Mucosa of rectum (tissue), 2 donors: Measurements from ENCODE around the gene SETBP1.
A peak's percentile ranks its signal among the peaks of the same experiment; 100 is the strongest.

Experiments
- H3K27ac ChIP-seq, 2 donors: one replicate each; pipeline ENCODE4 v1.7.0; 2013; ENCODE audit warnings: inconsistent platforms in 2 of 2, low read depth in 2 of 2, low read length in 2 of 2
- H3K27me3 ChIP-seq, 2 donors: one replicate each; pipeline ENCODE4 v1.7.0; 2013; ENCODE audit warnings: low read length in 2 of 2; ENCODE audit not compliant: control insufficient read depth in 2 of 2, insufficient read depth in 2 of 2
- H3K36me3 ChIP-seq, 2 donors: one replicate each; pipeline ENCODE4 v1.7.0; 2013; ENCODE audit warnings: low read length in 2 of 2; ENCODE audit not compliant: control insufficient read depth in 2 of 2, insufficient read depth in 2 of 2
- H3K4me1 ChIP-seq, 2 donors: one replicate each; pipeline ENCODE4 v1.7.0; 2013; ENCODE audit warnings: low read length in 2 of 2, mild to moderate bottlenecking in 1 of 2; ENCODE audit not compliant: control insufficient read depth in 2 of 2, insufficient read depth in 2 of 2
- H3K4me3 ChIP-seq, 2 donors: one replicate each; pipeline ENCODE4 v1.7.0; 2013; ENCODE audit warnings: low read length in 2 of 2
- H3K9ac ChIP-seq, 2 donors: one replicate each; pipeline ENCODE4 v1.7.0; 2013; ENCODE audit warnings: low read length in 2 of 2, low read depth in 1 of 2, mild to moderate bottlenecking in 1 of 2
- H3K9me3 ChIP-seq, 2 donors: one replicate each; pipeline ENCODE4 v1.7.0; 2013; ENCODE audit warnings: low read length in 2 of 2; ENCODE audit not compliant: control insufficient read depth in 2 of 2
- donor health status: healthy.
- donor health status: Normal muscosa, but diverticular disease.

Gene SETBP1

GRCh38 chr18:44935455-44935854 lies 254.8 kb downstream of the SETBP1 start:
- Histone ChIP-seq H3K9me3 (no peaks in the 10 kb centered on the region), H3K36me3 (no peaks in the 10 kb centered on the region), H3K4me1 (peaks cover 9 to 17% of the 10 kb centered on the region in 2 donors), H3K27me3 (peaks cover 0 to 3% of the 10 kb centered on the region in 2 donors), H3K9ac (no peak overlapping the region), H3K27ac (no peak overlapping the region), H3K4me3 (no peak overlapping the region)

- peaks cover 9 to 17% of the 10 kb centered on the region in 2 donors for H3K4me1 ChIP-seq
- no peaks in the 10 kb centered on the region for H3K36me3 ChIP-seq
- H3K9ac ChIP-seq, result no peak overlapping the region
- H3K27ac ChIP-seq, result no peak overlapping the region
- H3K9me3 ChIP-seq, result no peaks in the 10 kb centered on the region
- H3K4me3 ChIP-seq, result no peak overlapping the region
- peaks cover 0 to 3% of the 10 kb centered on the region in 2 donors for H3K27me3 ChIP-seq
Measured at GRCh38 chr18:44936485-44936884, 255.8 kb downstream of the SETBP1 start.

- peaks cover 9 to 17% of the 10 kb centered on the region in 2 donors for H3K4me1 ChIP-seq
- no peaks in the 10 kb centered on the region for H3K36me3 ChIP-seq
- H3K9ac ChIP-seq, result no peak overlapping the region
- peak overlapping the region in 1 of 2 donors; percentile 18 for H3K4me3 ChIP-seq
- H3K27ac ChIP-seq, result no peak overlapping the region
- H3K27me3 ChIP-seq, result peaks cover 0 to 3% of the 10 kb centered on the region in 2 donors
- no peaks in the 10 kb centered on the region for H3K9me3 ChIP-seq
Measured at GRCh38 chr18:44937960-44938719, 257.5 kb downstream of the SETBP1 start.

- Histone ChIP-seq H3K4me3 (peak overlapping the region in 1 of 2 donors; percentile 18), H3K4me1 (peaks cover 9 to 17% of the 10 kb centered on the region in 2 donors), H3K27ac (peak overlapping the region; percentile 39 to 57), H3K9ac (no peak overlapping the region), H3K36me3 (no peaks in the 10 kb centered on the region), H3K27me3 (peaks cover 0 to 3% of the 10 kb centered on the region in 2 donors), H3K9me3 (no peaks in the 10 kb centered on the region)
Measured at GRCh38 chr18:44938720-44939665, 258.3 kb downstream of the SETBP1 start.

GRCh38 chr18:44941516-44941915 lies 260.8 kb downstream of the SETBP1 start:
- Histone ChIP-seq H3K27me3 (peaks cover 0 to 3% of the 10 kb centered on the region in 2 donors), H3K9me3 (no peaks in the 10 kb centered on the region), H3K9ac (no peak overlapping the region), H3K4me3 (no peak overlapping the region), H3K27ac (no peak overlapping the region), H3K36me3 (no peaks in the 10 kb centered on the region), H3K4me1 (peaks cover 9 to 17% of the 10 kb centered on the region in 2 donors)

- peaks cover 0 to 3% of the 10 kb centered on the region in 2 donors for H3K27me3 ChIP-seq
- peaks cover 9 to 17% of the 10 kb centered on the region in 2 donors for H3K4me1 ChIP-seq
- no peaks in the 10 kb centered on the region for H3K9me3 ChIP-seq
- H3K36me3 ChIP-seq, result no peaks in the 10 kb centered on the region
- H3K4me3 ChIP-seq, result no peak overlapping the region
- no peak overlapping the region for H3K27ac ChIP-seq
- H3K9ac ChIP-seq, result no peak overlapping the region
Measured at GRCh38 chr18:44942073-44942472, 261.4 kb downstream of the SETBP1 start.

- Histone ChIP-seq H3K27me3 (no peaks in the 10 kb centered on the region), H3K4me1 (peaks cover 3 to 9% of the 10 kb centered on the region in 2 donors), H3K27ac (no peak overlapping the region)
Measured at GRCh38 chr18:44943311-44943881, 262.7 kb downstream of the SETBP1 start.

GRCh38 chr18:44944461-44944860 lies 263.8 kb downstream of the SETBP1 start:
- Histone ChIP-seq H3K4me1 (no peaks in the 10 kb centered on the region), H3K9ac (no peak overlapping the region), H3K36me3 (no peaks in the 10 kb centered on the region), H3K27me3 (no peaks in the 10 kb centered on the region), H3K9me3 (no peaks in the 10 kb centered on the region), H3K4me3 (no peak overlapping the region), H3K27ac (no peak overlapping the region)

More at GRCh38 chr18:44943311-44943881, 262.7 kb downstream of the SETBP1 start:
- no peak overlapping the region for H3K4me3 ChIP-seq
- H3K9me3 ChIP-seq, result no peaks in the 10 kb centered on the region
- H3K9ac ChIP-seq, result no peak overlapping the region
- no peaks in the 10 kb centered on the region for H3K36me3 ChIP-seq

- Histone ChIP-seq H3K27me3 (no peaks in the 10 kb centered on the region), H3K9me3 (no peaks in the 10 kb centered on the region), H3K4me1 (no peaks in the 10 kb centered on the region), H3K4me3 (no peak overlapping the region), H3K27ac (no peak overlapping the region), H3K9ac (no peak overlapping the region), H3K36me3 (peaks cover 0 to 4% of the 10 kb centered on the region in 2 donors)
Measured at GRCh38 chr18:44945888-44946401, 265.3 kb downstream of the SETBP1 start.
